Ovary (tissue), 9 donors: ENCODE measurements around the gene CSMD2. TPM values are rescaled to one million over a fixed set of nuclear protein-coding genes. Genes with fewer than 3 reads are reported as not detected.

Source experiments
- DNase-seq, 5 donors: peaks; one replicate each; pipeline ENCODE4 v3.0.0-alpha.2; 2019 to 2020
- H3K27ac ChIP-seq, 2 donors: fragments of 200-600 bp; one replicate each; pipeline versions ENCODE4 v1.5.1 to v1.8.0; 2019 to 2022
- H3K27me3 ChIP-seq: fragments of 200-600 bp; one replicate; pipeline ENCODE4 v1.8.0; 2022
- H3K36me3 ChIP-seq: fragments of 200-600 bp; sonication (generic); one replicate; pipeline ENCODE4 v1.5.1; 2019
- H3K4me1 ChIP-seq: one replicate; pipeline ENCODE4 v1.8.1; 2013; ENCODE audit warnings: mild to moderate bottlenecking, moderate library complexity; ENCODE audit not compliant: insufficient read depth
- H3K4me3 ChIP-seq: fragments of 200-600 bp; sonication (generic); one replicate; pipeline ENCODE4 v1.5.1; 2017
- H3K9me3 ChIP-seq, 2 donors: fragments of 200-600 bp in 1 of 2; sonication (generic) in 1 of 2; one replicate each; pipeline versions ENCODE4 v1.5.1 to v1.8.1; 2013 to 2019; ENCODE audit warnings: mild to moderate bottlenecking in 1 of 2, moderate library complexity in 1 of 2
- CTCF ChIP-seq, 3 donors: fragments of 450-650 bp in 2 of 3; fragments of 200-600 bp in 1 of 3; IDR thresholded peaks; one replicate each; pipeline versions ENCODE4 v1.5.1 to v1.8.0; 2016 to 2022; ENCODE audit warnings: antibody characterized with exemption in 3 of 3, mild to moderate bottlenecking in 1 of 3
- EP300 ChIP-seq: sonication (generic); formaldehyde crosslinking; IDR thresholded peaks from one replicate; pipeline ENCODE4 v1.6.1; 2017; ENCODE audit warnings: antibody characterized with exemption
- POLR2A ChIP-seq: fragments of 450-650 bp; IDR thresholded peaks from one replicate; pipeline ENCODE4 v1.6.1; 2017; ENCODE audit warnings: antibody characterized with exemption, mild to moderate bottlenecking, moderate library complexity
- WGBS, 3 donors: extraction: QIAGEN DNeasy Blood & Tissue Kit in 1 of 3; methylation state at CpG; one replicate each; pipeline versions ENCODE4 v1.1.5 to v1.1.7; 2013 to 2017; 5-methylcytosine and 5-hydroxymethylcytosine counted together
- intact Hi-C, 4 donors: fragments of 100-400 bp; cut with DNase I; formaldehyde crosslinking; loops; one replicate each; pipeline versions ENCODE4 v1.11.0 to v1.15.1; 2022 to 2023
- polyA plus RNA-seq, 2 donors: library from polyadenylated mRNA; stranded (reverse); fragments of 200-250 nt in 1 of 2; fragments of 350-450 nt in 1 of 2; fragmentation: Illumina TruSeq in 1 of 2; extraction: RNeasy Lipid Tissue Mini Kit (QIAGEN cat#74804) in 1 of 2; gene quantifications; one replicate each; pipeline ENCODE4 v1.2.3, GENCODE V29; 2013 to 2014
- total RNA-seq, 7 donors: library from RNA; depleted of rRNA in 2 of 7; stranded (reverse); fragments of >200 nt in 2 of 7; fragmentation: NEBNext Ultra II Directional in 3 of 7; extraction: Animal tissue kit (Norgen Biotek cat#: 25700) in 3 of 7; gene quantifications; one replicate each; pipeline versions ENCODE4 v1.1.0 to v1.2.4, GENCODE V29; 2016 to 2023
- donor health status: DM: no; HTN: no; CAD: no; lungs with moderate emphysema.
- donor health status: DM: no; HTN: no; CAD: no.
- donor health status: Bipolar disorder and iron deficiency.
- donor health status: DM: yes; HTN: yes; CAD: no.
- donor health status: DM: no; HTN: no; CAD: no.
- donor health status: DM: yes; HTN: yes; CAD: no.

Gene CSMD2
- total and polyA plus RNA-seq, 9 donors, result 0.04 to 1.6 (median 0.18) TPM; not detected in 3

- H3K4me3 ChIP-seq, result no peak overlapping the region
- H3K36me3 ChIP-seq, result no peaks in the 10 kb centered on the region
- intact Hi-C loops, result no loop called here
- H3K4me1 ChIP-seq, result peaks cover 5% of the 10 kb centered on the region
- TF ChIP-seq CTCF (IDR thresholded peaks at IDR 0.05) (no peak), POLR2A (no peak), EP300 (no peak)
- H3K27ac ChIP-seq, result no peak overlapping the region
- 22 to 58% (median 23%) methylated on average over 12 to 13 of the region's 13 CpGs for WGBS, 3 donors
- H3K27me3 ChIP-seq, result no peaks in the 10 kb centered on the region
- no peaks in the 10 kb centered on the region for H3K9me3 ChIP-seq
- no peak for DNase-seq
Observed at GRCh38 chr1:34167389-34167788, 2.4 kb upstream of the CSMD2 start.

DNA sequence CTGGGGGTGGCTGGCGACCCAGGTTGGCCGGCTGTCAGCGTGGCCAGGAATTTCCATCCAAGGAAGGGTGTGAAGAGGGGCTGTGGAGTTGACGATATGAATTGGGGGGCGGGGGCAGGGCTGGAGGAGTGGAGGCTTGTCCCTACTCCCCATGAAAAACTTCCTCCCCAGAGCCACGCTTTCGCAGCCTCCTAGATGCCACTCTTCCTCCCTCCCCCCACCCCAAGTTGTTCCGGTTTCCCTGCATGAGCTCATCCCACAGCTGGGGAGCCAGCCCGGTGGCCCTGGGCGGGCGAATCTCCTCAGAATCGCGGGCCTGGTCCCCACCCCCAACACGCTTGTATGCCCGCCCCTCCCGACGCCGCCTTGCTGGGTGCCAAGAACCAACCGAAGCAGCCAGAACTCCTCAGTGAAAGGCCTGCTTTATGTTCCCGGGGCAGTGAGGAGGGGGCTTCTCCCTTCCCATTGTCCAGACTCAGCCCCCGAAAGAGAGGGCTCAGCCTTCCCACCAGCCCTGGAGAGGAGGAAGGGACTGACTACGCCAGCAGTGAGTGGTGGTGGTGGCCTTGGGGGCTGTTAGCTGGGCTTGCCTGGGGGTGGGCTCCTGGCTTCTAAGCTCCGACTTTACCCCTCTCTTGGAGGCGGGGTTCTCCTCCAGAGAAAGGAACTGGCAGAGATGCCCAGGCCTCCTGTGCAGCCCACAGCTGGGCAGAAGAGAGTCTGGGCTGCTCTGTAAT, 1.8 kb upstream of the CSMD2 start:
- 5 to 10% (median 7%) methylated on average over 24 of the region's 24 CpGs for WGBS, 3 donors

GRCh38 chr1:34166191-34166624, 1.2 kb upstream of the CSMD2 start:
- no peak for DNase-seq
- no peak overlapping the region for H3K27ac ChIP-seq
- no peaks in the 10 kb centered on the region for H3K27me3 ChIP-seq
- H3K9me3 ChIP-seq, result no peaks in the 10 kb centered on the region
- H3K4me1 ChIP-seq, result peaks cover 5% of the 10 kb centered on the region
- no peak overlapping the region for H3K4me3 ChIP-seq
- intact Hi-C loops, result no loop called here
- TF ChIP-seq EP300 (no peak), POLR2A (no peak), CTCF (IDR thresholded peaks at IDR 0.05) (no peak)
- 0 to 2% (median 1%) methylated on average over 27 of the region's 27 CpGs for WGBS, 3 donors
- no peaks in the 10 kb centered on the region for H3K36me3 ChIP-seq

More for the DNA sequence above, 1.8 kb upstream of the CSMD2 start:
- peaks cover 5% of the 10 kb centered on the region for H3K4me1 ChIP-seq
- no peak overlapping the region for H3K4me3 ChIP-seq
- intact Hi-C loops, result no loop called here
- TF ChIP-seq POLR2A (no peak), EP300 (no peak), CTCF (IDR thresholded peaks at IDR 0.05) (no peak)
- H3K36me3 ChIP-seq, result no peaks in the 10 kb centered on the region
- no peak for DNase-seq
- no peaks in the 10 kb centered on the region for H3K9me3 ChIP-seq
- H3K27me3 ChIP-seq, result no peaks in the 10 kb centered on the region
- H3K27ac ChIP-seq, result no peak overlapping the region

GRCh38 chr1:34165422-34165921, 442 bp upstream of the CSMD2 start:
- intact Hi-C loops, result no loop called here
- Histone ChIP-seq H3K9me3 (no peaks in the 10 kb centered on the region), H3K27ac (no peak overlapping the region), H3K4me1 (peaks cover 5% of the 10 kb centered on the region), H3K36me3 (no peaks in the 10 kb centered on the region), H3K27me3 (no peaks in the 10 kb centered on the region), H3K4me3 (no peak overlapping the region)
- 1 to 3% (median 1%) methylated on average over 13 of the region's 13 CpGs for WGBS, 3 donors
- TF ChIP-seq POLR2A (no peak), CTCF (IDR thresholded peaks at IDR 0.05) (no peak), EP300 (no peak)
- DNase-seq, result no peak
